HT1080 (cell line): ENCODE results near the gene FMN2. TPM values are rescaled to one million over a fixed set of nuclear protein-coding genes. Genes with fewer than 3 reads are reported as not detected.

Experiments used
- DNase-seq: peaks from one replicate; pipeline ENCODE4 v3.0.0-alpha.2; 2015; ENCODE audit warnings: low read depth
- total RNA-seq: library from RNA; depleted of rRNA; stranded (reverse); fragments of >200 nt; shearing (Covaris generic); gene quantifications from 2 replicates; pipeline ENCODE4 v1.2.3, GENCODE V29; 2014

FMN2 gene
- total RNA-seq, 1 experiment from 2014 or later, result 1.3 TPM

GRCh38 chr1:240193679-240194078, 102.0 kb downstream of the FMN2 start:
- no peak for DNase-seq

- DNase-seq, result no peak
Observed at GRCh38 chr1:240194120-240194519, 102.4 kb downstream of the FMN2 start.

- DNase-seq, result no peak
Observed at GRCh38 chr1:240198376-240198775, 106.7 kb downstream of the FMN2 start.

GRCh38 chr1:240199758-240200645, 108.3 kb downstream of the FMN2 start:
- DNase-seq, result no peak

- no peak for DNase-seq
Observed at GRCh38 chr1:240201931-240202330, 110.2 kb downstream of the FMN2 start.

- no peak for DNase-seq
Observed at GRCh38 chr1:240207073-240207709, 115.5 kb downstream of the FMN2 start.

GRCh38 chr1:240210026-240210425, 118.3 kb downstream of the FMN2 start:
- peak; percentile 36 for DNase-seq

- no peak for DNase-seq
Observed at GRCh38 chr1:240212556-240212955, 120.9 kb downstream of the FMN2 start.

- DNase-seq, result no peak
Observed at GRCh38 chr1:240217403-240217802, 125.7 kb downstream of the FMN2 start.

GRCh38 chr1:240219104-240219503, 127.4 kb downstream of the FMN2 start:
- no peak for DNase-seq

- DNase-seq, result no peak
Observed at GRCh38 chr1:240226102-240226501, 134.4 kb downstream of the FMN2 start.

GRCh38 chr1:240230816-240231215, 139.1 kb downstream of the FMN2 start:
- DNase-seq, result no peak

GRCh38 chr1:240232530-240232929, 140.8 kb downstream of the FMN2 start:
- DNase-seq, result peak; percentile 13

GRCh38 chr1:240234485-240235210, 143.0 kb downstream of the FMN2 start:
- peak; percentile 83 for DNase-seq

GRCh38 chr1:240235521-240236288, 144.0 kb downstream of the FMN2 start:
- no peak for DNase-seq

- DNase-seq, result no peak
Observed at GRCh38 chr1:240237305-240237721, 145.6 kb downstream of the FMN2 start.

- no peak for DNase-seq
Observed at GRCh38 chr1:240239309-240239708, 147.6 kb downstream of the FMN2 start.

- DNase-seq, result no peak
Observed at GRCh38 chr1:240241278-240241677, 149.6 kb downstream of the FMN2 start.

- peak; percentile 71 for DNase-seq
Observed at GRCh38 chr1:240242601-240243144, 151.0 kb downstream of the FMN2 start.

GRCh38 chr1:240244968-240245628, 153.4 kb downstream of the FMN2 start:
- peak; percentile 65 for DNase-seq
